ENCODE data around the gene PTH. TPM values are rescaled to one million over a fixed set of nuclear protein-coding genes. Genes with fewer than 3 reads are reported as not detected.

PTH gene
- total RNA-seq, 1 donor from 2014 or later: not detected

GRCh38 chr11:13473013-13473722 is 22.6 kb downstream of the PTH start:
- Mint-ChIP-seq H3K27ac (no peak overlapping the region), H3K36me3 (no peaks in the 10 kb centered on the region), H3K4me3 (no peak overlapping the region), H3K9me3 (peaks cover 2% of the 10 kb centered on the region), H3K4me1 (peaks cover 3% of the 10 kb centered on the region), H3K27me3 (ENCODE audit: insufficient read depth, low read depth) (no peaks in the 10 kb centered on the region)
- no peak overlapping the region for H3K27ac ChIP-seq
- no peak for TF ChIP-seq CTCF (IDR thresholded peaks at IDR 0.05)
- TF ChIP-seq EZH2 (IDR thresholded peaks at IDR 0.05): no peak
- no peak for TF ChIP-seq EZH2phosphoT487 (IDR thresholded peaks at IDR 0.05)
- DNase-seq (ENCODE audit: low spot score): no peak
- H3K4me2 ChIP-seq: no peak overlapping the region
- H3K79me2 ChIP-seq (ENCODE audit: low read depth): no peaks in the 10 kb centered on the region
- H3K9ac ChIP-seq: no peak overlapping the region
- no peaks in the 10 kb centered on the region for H3F3A ChIP-seq (ENCODE audit: low read depth)
- no peaks in the 10 kb centered on the region for H3K27me3 ChIP-seq
- H3K36me3 ChIP-seq: no peaks in the 10 kb centered on the region
- H4K20me1 ChIP-seq (ENCODE audit: low read depth): no peaks in the 10 kb centered on the region
- H3K9me3 ChIP-seq (ENCODE audit: low read depth): no peaks in the 10 kb centered on the region
- H2AFZ ChIP-seq (replicated peaks): no peak overlapping the region
- no peak overlapping the region for H3K4me3 ChIP-seq
- H3K4me1 ChIP-seq: no peaks in the 10 kb centered on the region

GRCh38 chr11:13468750-13469149 is 27.0 kb downstream of the PTH start:
- Mint-ChIP-seq H3K27ac (no peak overlapping the region), H3K36me3 (no peaks in the 10 kb centered on the region), H3K27me3 (ENCODE audit: insufficient read depth, low read depth) (no peaks in the 10 kb centered on the region), H3K4me1 (peaks cover 9% of the 10 kb centered on the region), H3K9me3 (peaks cover 2% of the 10 kb centered on the region), H3K4me3 (no peak overlapping the region)
- peaks cover 3% of the 10 kb centered on the region for H3K4me1 ChIP-seq
- no peaks in the 10 kb centered on the region for H3K36me3 ChIP-seq
- H3K4me2 ChIP-seq: no peak overlapping the region
- DNase-seq (ENCODE audit: low spot score): no peak
- no peak overlapping the region for H3K9ac ChIP-seq
- H3K27me3 ChIP-seq: no peaks in the 10 kb centered on the region
- no peaks in the 10 kb centered on the region for H4K20me1 ChIP-seq (ENCODE audit: low read depth)
- H3F3A ChIP-seq (ENCODE audit: low read depth): peaks cover 5% of the 10 kb centered on the region
- no peak overlapping the region for H2AFZ ChIP-seq (replicated peaks)
- TF ChIP-seq EZH2 (IDR thresholded peaks at IDR 0.05): no peak
- no peak for TF ChIP-seq CTCF (IDR thresholded peaks at IDR 0.05)
- TF ChIP-seq EZH2phosphoT487 (IDR thresholded peaks at IDR 0.05): no peak
- H3K4me3 ChIP-seq: no peak overlapping the region
- no peaks in the 10 kb centered on the region for H3K9me3 ChIP-seq (ENCODE audit: low read depth)
- no peak overlapping the region for H3K27ac ChIP-seq
- no peaks in the 10 kb centered on the region for H3K79me2 ChIP-seq (ENCODE audit: low read depth)

- Mint-ChIP-seq H3K36me3 (no peaks in the 10 kb centered on the region), H3K4me3 (no peak overlapping the region), H3K27ac (no peak overlapping the region), H3K27me3 (ENCODE audit: insufficient read depth, low read depth) (peaks cover 2% of the 10 kb centered on the region), H3K4me1 (peaks cover 19% of the 10 kb centered on the region), H3K9me3 (peaks cover 2% of the 10 kb centered on the region)
- no peaks in the 10 kb centered on the region for H3K9me3 ChIP-seq (ENCODE audit: low read depth)
- no peak overlapping the region for H3K9ac ChIP-seq
- no peak for DNase-seq (ENCODE audit: low spot score)
- peaks cover 9% of the 10 kb centered on the region for H4K20me1 ChIP-seq (ENCODE audit: low read depth)
- H3K27ac ChIP-seq: no peak overlapping the region
- peaks cover 10% of the 10 kb centered on the region for H3K4me1 ChIP-seq
- H3K4me2 ChIP-seq: no peak overlapping the region
- TF ChIP-seq EZH2phosphoT487 (IDR thresholded peaks at IDR 0.05): no peak
- no peak for TF ChIP-seq EZH2 (IDR thresholded peaks at IDR 0.05)
- peak; percentile 67 for TF ChIP-seq CTCF (IDR thresholded peaks at IDR 0.05)
- peaks cover 20% of the 10 kb centered on the region for H3F3A ChIP-seq (ENCODE audit: low read depth)
- no peak overlapping the region for H3K4me3 ChIP-seq
- H3K79me2 ChIP-seq (ENCODE audit: low read depth): peaks cover 16% of the 10 kb centered on the region
- H2AFZ ChIP-seq (replicated peaks): peak overlapping the region; percentile 46
- no peaks in the 10 kb centered on the region for H3K36me3 ChIP-seq
- H3K27me3 ChIP-seq: no peaks in the 10 kb centered on the region
Observed at GRCh38 chr11:13465909-13466371, 29.9 kb downstream of the PTH start.
